GM19328 (cell line): ENCODE data around the gene CENPB.
"Not testable (repeated sequence)": the region's sequence is repeated elsewhere in the genome, so short reads cannot be mapped to it uniquely, and the experiment has no call there.

Source experiments
- ATAC-seq: cut with Tn5 transposase; IDR thresholded peaks from one replicate; pipeline ENCODE4 v1.9.1; 2021; ENCODE audit warnings: mild to moderate bottlenecking, moderate library complexity; ENCODE audit not compliant: unreplicated experiment

CENPB gene

GRCh38 chr20:3794168-3794567, 7.6 kb upstream of the CENPB start:
- not testable (repeated sequence) for ATAC-seq

- ATAC-seq, result not testable (repeated sequence)
Measured at GRCh38 chr20:3789201-3789600, 2.7 kb upstream of the CENPB start.

GRCh38 chr20:3788685-3789155, 2.2 kb upstream of the CENPB start:
- ATAC-seq, result no peak

GRCh38 chr20:3787324-3788014, 929 bp upstream of the CENPB start:
- no peak for ATAC-seq

GRCh38 chr20:3786126-3786484, 435 bp downstream of the CENPB start:
- ATAC-seq, result peak; percentile 32

GRCh38 chr20:3785240-3786125, 1.1 kb downstream of the CENPB start:
- no peak for ATAC-seq

- ATAC-seq, result no peak
Measured at GRCh38 chr20:3784863-3785239, 1.7 kb downstream of the CENPB start.

GRCh38 chr20:3784216-3784853, 2.2 kb downstream of the CENPB start:
- no peak for ATAC-seq

GRCh38 chr20:3783511-3784195, 2.9 kb downstream of the CENPB start:
- ATAC-seq, result no peak

- no peak for ATAC-seq
Measured at GRCh38 chr20:3783068-3783489, 3.5 kb downstream of the CENPB start.

- no peak for ATAC-seq
Measured at GRCh38 chr20:3782597-3782996, 3.9 kb downstream of the CENPB start.

GRCh38 chr20:3781153-3781910, 5.2 kb downstream of the CENPB start, which contains the start of gene SPEF1:
Gene SPEF1, minus strand, starts transcription at chr20:3781448. Its CDS starts 161 bp downstream, at chr20:3781287.
- peak; percentile 59 for ATAC-seq

GRCh38 chr20:3778976-3779375, 7.6 kb downstream of the CENPB start:
- ATAC-seq, result no peak

GRCh38 chr20:3777716-3778629, 8.6 kb downstream of the CENPB start:
- ATAC-seq, result no peak

GRCh38 chr20:3777381-3777715, 9.2 kb downstream of the CENPB start:
- ATAC-seq, result no peak

- no peak for ATAC-seq
Measured at GRCh38 chr20:3775457-3776108, 11.0 kb downstream of the CENPB start.

GRCh38 chr20:3771552-3772058, 14.9 kb downstream of the CENPB start:
- ATAC-seq, result no peak

GRCh38 chr20:3768342-3769130, 18.0 kb downstream of the CENPB start:
- ATAC-seq, result peak; percentile 35
